K562 (cell line): ENCODE measurements around the gene ZFYVE19. TPM values are rescaled to one million over a fixed set of nuclear protein-coding genes. Genes with fewer than 3 reads are reported as not detected.

Source experiments
- ESRRA ChIP-seq: fragments of 450-650 bp; IDR thresholded peaks from 2 replicates; pipeline ENCODE4 v1.6.1; 2014; ENCODE audit warnings: low read depth, mild to moderate bottlenecking, moderate library complexity, borderline replicate concordance
- ETV5 ChIP-seq: sonication (generic); formaldehyde crosslinking; IDR thresholded peaks from 2 replicates; pipeline ENCODE4 v1.4.0; 2020; ENCODE audit warnings: low read depth, mild to moderate bottlenecking, missing genetic modification reagents
- FOSL1 ChIP-seq: fragments of 200-800 bp; sonication (Bioruptor generic); conservative IDR thresholded peaks from 2 replicates; pipeline ENCODE4 v1.6.1; 2016; ENCODE audit warnings: missing genetic modification characterization, missing compliant biosample characterization
- FOXJ3 ChIP-seq: sonication (generic); formaldehyde crosslinking; IDR thresholded peaks from 2 replicates; pipeline ENCODE4 v1.4.0; 2020; ENCODE audit warnings: mild to moderate bottlenecking, missing genetic modification reagents
- GABPB1 ChIP-seq: sonication (generic); formaldehyde crosslinking; IDR thresholded peaks from 2 replicates; pipeline ENCODE4 v1.8.0; 2022; ENCODE audit warnings: mild to moderate bottlenecking, missing genetic modification reagents
- HLTF ChIP-seq: fragments of 450-650 bp; IDR thresholded peaks from 2 replicates; pipeline ENCODE4 v1.6.1; 2016
- JUND ChIP-seq, 2 experiments: IDR thresholded peaks; 2 replicates in 1 of 2; 3 replicates in 1 of 2; pipeline ENCODE4 v1.6.1; 2011; ENCODE audit warnings: borderline replicate concordance in 2 of 2, low read depth in 2 of 2, low read length in 2 of 2, improper control_type of control experiment in 1 of 2, missing biosample characterization in 1 of 2, missing genetic modification characterization in 1 of 2, missing genetic modification reagents in 1 of 2
- KLF1 ChIP-seq: fragments of 450-650 bp; IDR thresholded peaks from 2 replicates; pipeline ENCODE4 v1.6.1; 2016; ENCODE audit warnings: missing genetic modification characterization, missing compliant biosample characterization
- POLR2B ChIP-seq: fragments of 450-650 bp; IDR thresholded peaks from 2 replicates; pipeline ENCODE4 v1.6.1; 2018; ENCODE audit warnings: low read depth; ENCODE audit not compliant: partially characterized antibody
- RB1 ChIP-seq: fragments of 450-650 bp; IDR thresholded peaks from 2 replicates; pipeline ENCODE4 v1.6.1; 2017; ENCODE audit warnings: low read depth, mild to moderate bottlenecking
- SMAD1 ChIP-seq: fragments of 150-350 bp; IDR thresholded peaks from 2 replicates; pipeline ENCODE4 v1.6.1; 2014; ENCODE audit warnings: low read length, low read depth; ENCODE audit not compliant: partially characterized antibody
- TAF1 ChIP-seq: IDR thresholded peaks from 2 replicates; pipeline ENCODE4 v1.6.1; 2011; ENCODE audit warnings: mild to moderate bottlenecking, low read length, moderate library complexity; ENCODE audit not compliant: insufficient read depth, control insufficient read depth, severe bottlenecking; ENCODE audit errors: extremely low read depth
- ZBTB11 ChIP-seq, 3 experiments: fragments of 200-800 bp in 1 of 3; fragments of 250-450 bp in 1 of 3; fragments of 450-650 bp in 1 of 3; sonication (Bioruptor Pico) in 1 of 3; sonication (Bioruptor generic) in 1 of 3; formaldehyde crosslinking in 1 of 3; IDR thresholded peaks; 2 replicates each; pipeline versions ENCODE4 v1.6.1 to v1.8.0; 2016 to 2022; ENCODE audit warnings: mild to moderate bottlenecking in 2 of 3, missing genetic modification characterization in 2 of 3, missing compliant biosample characterization in 1 of 3, moderate library complexity in 1 of 3
- ZNF639 ChIP-seq, 2 experiments: fragments of 200-800 bp in 1 of 2; sonication (Bioruptor generic) in 1 of 2; sonication (generic) in 1 of 2; formaldehyde crosslinking in 1 of 2; IDR thresholded peaks in 1 of 2; conservative IDR thresholded peaks in 1 of 2; 2 replicates each; pipeline versions ENCODE4 v1.5.0 to v1.6.1; 2016 to 2020; ENCODE audit warnings: missing compliant biosample characterization in 1 of 2, missing genetic modification characterization in 1 of 2, missing genetic modification reagents in 1 of 2
- ZNF717 ChIP-seq: fragments of 250-450 bp; sonication (Bioruptor Pico); IDR thresholded peaks from 2 replicates; pipeline ENCODE4 v1.5.0; 2021
- polyA plus RNA-seq, 8 experiments: library from polyadenylated mRNA; depleted of rRNA in 4 of 8; stranded (reverse) in 5 of 8; unstranded in 3 of 8; fragments of >200 nt; fragmentation: Nextera tagmentation in 2 of 8; fragmentation: Illumina TruSeq in 1 of 8; extraction: Ambion mirVana in 2 of 8; extraction: Trizol in 1 of 8; gene quantifications; 2 replicates each; pipeline versions ENCODE4 v1.2.1 to v1.2.3, GENCODE V29; 2011 to 2014; ENCODE audit warnings: inconsistent platforms in 1 of 8, missing spikeins in 1 of 8
- total RNA-seq, 7 experiments: library from RNA; depleted of rRNA in 6 of 7; stranded (reverse); fragments of >200 nt in 6 of 7; fragmentation: Illumina TruSeq in 2 of 7; extraction: Trizol in 2 of 7; gene quantifications; 2 replicates each; pipeline versions ENCODE4 v1.2.1 to v1.2.3, GENCODE V29; 2011 to 2021; ENCODE audit warnings: low replicate concordance in 1 of 7
- TF ChIP-seq, protein P1 (sequence below), 3 experiments: IDR thresholded peaks in 2 of 3; conservative IDR thresholded peaks in 1 of 3; 2 replicates each; pipeline ENCODE4 v1.5.1; 2011 to 2012; ENCODE audit warnings: low read length in 3 of 3, mild to moderate bottlenecking in 3 of 3, control low read depth in 2 of 3, improper control_type of control experiment in 1 of 3, inconsistent platforms in 1 of 3, low read depth in 1 of 3, mixed read lengths in 1 of 3, moderate library complexity in 1 of 3; ENCODE audit not compliant: insufficient read depth in 2 of 3
- TF ChIP-seq, protein P2 (sequence below): IDR thresholded peaks from 2 replicates; pipeline ENCODE4 v1.6.1; 2011; ENCODE audit not compliant: insufficient read length; ENCODE audit errors: extremely low read depth

Gene ZFYVE19
- total and polyA plus RNA-seq, 9 of the 15 experiments (the other 6 are each of a cell fraction or from before 2014, with no cell fraction given) = 1.5 to 36.8 (median 19.9) TPM

DNA sequence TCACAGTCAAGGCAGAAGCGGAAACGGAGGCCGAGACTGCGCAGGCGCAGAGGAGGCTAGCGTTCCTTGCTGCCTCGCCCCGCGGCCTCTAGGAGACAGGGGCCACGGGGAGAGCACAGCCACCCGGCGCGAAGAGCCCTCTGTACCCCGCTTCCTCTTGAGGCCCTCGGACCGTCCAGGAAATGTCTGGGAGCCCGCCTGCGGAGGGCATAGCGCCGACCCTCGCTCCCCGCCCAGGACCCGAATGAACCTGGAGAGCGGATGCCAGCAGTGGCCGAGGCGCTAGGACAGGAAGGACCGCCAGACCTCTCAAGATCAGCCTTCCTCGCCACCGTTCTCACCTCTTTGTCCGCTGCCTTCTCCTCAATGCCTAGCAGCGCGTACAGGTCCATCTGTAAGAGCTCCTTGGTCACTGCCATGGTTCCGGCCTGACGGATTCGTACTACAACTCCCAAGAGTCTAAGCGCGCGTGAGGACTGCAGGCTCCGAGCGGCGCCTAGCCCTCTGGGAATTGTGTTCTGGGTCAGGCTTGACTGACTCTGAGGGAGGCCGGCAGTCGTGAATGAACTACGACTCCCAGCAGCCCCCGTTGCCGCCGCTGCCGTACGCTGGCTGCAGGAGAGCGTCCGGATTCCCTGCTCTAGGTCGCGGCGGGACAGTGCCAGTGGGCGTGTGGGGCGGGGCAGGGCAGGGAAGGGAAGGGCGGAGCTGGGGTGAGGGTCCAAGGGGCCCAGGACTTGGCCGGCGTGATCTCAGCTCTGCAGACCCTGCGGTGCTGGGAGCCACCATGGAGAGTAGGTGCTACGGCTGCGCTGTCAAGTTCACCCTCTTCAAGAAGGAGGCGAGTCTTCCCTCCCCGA lies at the start of gene ZFYVE19, which contains the start of gene DNAJC17 (continued):
- TF ChIP-seq ZNF639 (CRISPR knock-in tag; conservative IDR thresholded peaks at IDR 0.05 in 1 of 2, IDR thresholded peaks at IDR 0.05 in 1 of 2) (peak in 1 of 2 experiments; percentile 82; a peak in 2 of 4 replicates), ESRRA (0 out of 2 replicates have a peak, but pooled peaks have one; percentile 29), KLF1 (tag) (peak; percentile 64; the same call in 1 of the 2 replicates), GABPB1 (peak; percentile 84), JUND (IDR thresholded peaks at IDR 0.05; ENCODE audit: borderline replicate concordance, low read depth, low read length) (peak; percentile 30; the same call in 1 of the 2 replicates), JUND (tag; IDR thresholded peaks at IDR 0.05; ENCODE audit: borderline replicate concordance, low read depth, low read length) (peak; percentile 3; the same call in 1 of the 3 replicates), POLR2B (peak; percentile 78), ZBTB11 (CRISPR knock-in tag; IDR thresholded peaks at IDR 0.05) (peak in 1 of 3 experiments; percentile 78; a peak in 2 of 6 replicates), ETV5 (CRISPR knock-in tag) (no peak; the same call in 1 of the 2 replicates), FOXJ3 (CRISPR knock-in tag) (no peak), TAF1 (peak; percentile 57), ZNF717 (CRISPR knock-in tag) (no peak), FOSL1 (peak; percentile 47; the same call in 1 of the 2 replicates), HLTF (peak; percentile 36; the same call in 1 of the 2 replicates), SMAD1 (peak; percentile 34), RB1 (peak; percentile 34; the same call in 1 of the 2 replicates)
- TF ChIP-seq, protein P1, sequence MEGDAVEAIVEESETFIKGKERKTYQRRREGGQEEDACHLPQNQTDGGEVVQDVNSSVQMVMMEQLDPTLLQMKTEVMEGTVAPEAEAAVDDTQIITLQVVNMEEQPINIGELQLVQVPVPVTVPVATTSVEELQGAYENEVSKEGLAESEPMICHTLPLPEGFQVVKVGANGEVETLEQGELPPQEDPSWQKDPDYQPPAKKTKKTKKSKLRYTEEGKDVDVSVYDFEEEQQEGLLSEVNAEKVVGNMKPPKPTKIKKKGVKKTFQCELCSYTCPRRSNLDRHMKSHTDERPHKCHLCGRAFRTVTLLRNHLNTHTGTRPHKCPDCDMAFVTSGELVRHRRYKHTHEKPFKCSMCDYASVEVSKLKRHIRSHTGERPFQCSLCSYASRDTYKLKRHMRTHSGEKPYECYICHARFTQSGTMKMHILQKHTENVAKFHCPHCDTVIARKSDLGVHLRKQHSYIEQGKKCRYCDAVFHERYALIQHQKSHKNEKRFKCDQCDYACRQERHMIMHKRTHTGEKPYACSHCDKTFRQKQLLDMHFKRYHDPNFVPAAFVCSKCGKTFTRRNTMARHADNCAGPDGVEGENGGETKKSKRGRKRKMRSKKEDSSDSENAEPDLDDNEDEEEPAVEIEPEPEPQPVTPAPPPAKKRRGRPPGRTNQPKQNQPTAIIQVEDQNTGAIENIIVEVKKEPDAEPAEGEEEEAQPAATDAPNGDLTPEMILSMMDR (IDR thresholded peaks at IDR 0.05 in 2 of 3, conservative IDR thresholded peaks at IDR 0.05 in 1 of 3; ENCODE audit: insufficient read depth in 2 of 3, low read depth in 1 of 3, low read length in 3 of 3) = peak; percentile 8 to 21 (median 12); a peak in 2 of 6 replicates
- TF ChIP-seq, protein P2, sequence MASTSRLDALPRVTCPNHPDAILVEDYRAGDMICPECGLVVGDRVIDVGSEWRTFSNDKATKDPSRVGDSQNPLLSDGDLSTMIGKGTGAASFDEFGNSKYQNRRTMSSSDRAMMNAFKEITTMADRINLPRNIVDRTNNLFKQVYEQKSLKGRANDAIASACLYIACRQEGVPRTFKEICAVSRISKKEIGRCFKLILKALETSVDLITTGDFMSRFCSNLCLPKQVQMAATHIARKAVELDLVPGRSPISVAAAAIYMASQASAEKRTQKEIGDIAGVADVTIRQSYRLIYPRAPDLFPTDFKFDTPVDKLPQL = no peak
